SK-N-SH treated with all-trans-retinoic acid at 6 μM for 48 hours (cell line): ENCODE data around the gene CHMP6.

Experiments
- ATAC-seq: fragments of 200-7000 bp; cut with Tn5 transposase; 3 replicates; pipeline ENCODE4 v1.9.1; 2020; ENCODE audit warnings: mild to moderate bottlenecking, moderate library complexity
- BACH2 ChIP-seq: fragments of 250-450 bp; sonication (Bioruptor Pico); IDR thresholded peaks from 2 replicates; pipeline ENCODE4 v1.9.0; 2021; ENCODE audit warnings: mild to moderate bottlenecking, borderline replicate concordance
- GLIS3 ChIP-seq: fragments of 250-450 bp; sonication (Bioruptor Pico); IDR thresholded peaks from 2 replicates; pipeline ENCODE4 v1.5.0; 2020; ENCODE audit warnings: mild to moderate bottlenecking, moderate library complexity
- OSR1 ChIP-seq: fragments of 250-450 bp; sonication (Bioruptor Pico); IDR thresholded peaks from 2 replicates; pipeline ENCODE4 v1.8.0; 2022; ENCODE audit warnings: moderate library complexity, mild to moderate bottlenecking, inconsistent platforms
- PPARA ChIP-seq: fragments of 250-450 bp; sonication (Bioruptor Pico); IDR thresholded peaks from 2 replicates; pipeline ENCODE4 v1.5.0; 2020; ENCODE audit warnings: mild to moderate bottlenecking, borderline replicate concordance
- RARB ChIP-seq: fragments of 250-450 bp; sonication (Bioruptor Pico); IDR thresholded peaks from 2 replicates; pipeline ENCODE4 v1.8.0; 2021; ENCODE audit warnings: mild to moderate bottlenecking, moderate library complexity
- SNAI2 ChIP-seq: fragments of 250-450 bp; sonication (Bioruptor Pico); IDR thresholded peaks from 2 replicates; pipeline ENCODE4 v1.5.0; 2020; ENCODE audit warnings: mild to moderate bottlenecking, moderate library complexity
- TCF4 ChIP-seq: fragments of 250-450 bp; sonication (Bioruptor Pico); IDR thresholded peaks from 2 replicates; pipeline ENCODE4 v1.8.0; 2021; ENCODE audit warnings: mild to moderate bottlenecking, moderate library complexity, borderline replicate concordance
- ZC3H10 ChIP-seq: fragments of 250-450 bp; sonication (Bioruptor Pico); IDR thresholded peaks from 2 replicates; pipeline ENCODE4 v1.5.1; 2021; ENCODE audit warnings: mild to moderate bottlenecking, moderate library complexity
- ZFP30 ChIP-seq: fragments of 450-650 bp; formaldehyde crosslinking; IDR thresholded peaks from 2 replicates; pipeline ENCODE4 v1.5.0; 2022; ENCODE audit warnings: mild to moderate bottlenecking, moderate library complexity
- ZNF8 ChIP-seq: fragments of 450-650 bp; formaldehyde crosslinking; IDR thresholded peaks from 2 replicates; pipeline ENCODE4 v1.5.0; 2020; ENCODE audit warnings: mild to moderate bottlenecking, moderate library complexity
- TF ChIP-seq, protein P1 (sequence below): fragments of 250-450 bp; sonication (Bioruptor Pico); IDR thresholded peaks from 2 replicates; pipeline ENCODE4 v1.8.0; 2020; ENCODE audit warnings: mild to moderate bottlenecking, moderate library complexity, borderline replicate concordance
- TF ChIP-seq, protein P2 (sequence below): fragments of 250-450 bp; sonication (Bioruptor Pico); IDR thresholded peaks from 2 replicates; pipeline ENCODE4 v1.5.1; 2020; ENCODE audit warnings: low read depth, mild to moderate bottlenecking, moderate library complexity
- TF ChIP-seq, protein P3 (sequence below): fragments of 250-450 bp; sonication (Bioruptor Pico); IDR thresholded peaks from 2 replicates; pipeline ENCODE4 v1.5.1; 2021; ENCODE audit warnings: mild to moderate bottlenecking, moderate library complexity
- TF ChIP-seq, protein P4 (sequence below): fragments of 250-450 bp; sonication (Bioruptor Pico); IDR thresholded peaks from 2 replicates; pipeline ENCODE4 v1.8.0; 2021; ENCODE audit warnings: low read depth, mild to moderate bottlenecking, moderate library complexity, borderline replicate concordance

The CHMP6 gene

DNA sequence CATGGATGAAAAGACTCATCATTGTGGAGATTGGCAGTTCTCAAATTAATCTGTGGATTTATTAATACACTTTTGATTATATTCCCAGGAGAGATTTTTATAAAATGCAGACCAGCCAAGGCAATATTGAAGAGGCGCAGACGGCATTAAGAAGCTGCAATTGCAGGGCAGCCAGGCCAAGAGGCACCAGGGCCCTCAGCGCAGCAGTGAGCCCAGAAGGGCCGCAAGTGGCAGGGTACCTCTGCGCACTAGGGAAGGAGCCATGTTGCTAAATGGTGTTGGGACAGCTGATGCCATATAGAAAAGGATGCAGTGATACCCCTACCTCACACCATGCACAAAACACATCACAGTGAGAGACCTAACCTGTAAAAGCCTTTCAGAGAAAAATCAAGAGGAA, 36.6 kb upstream of the CHMP6 start:
- TF ChIP-seq SNAI2 (CRISPR knock-in tag) (no peak), ZFP30 (CRISPR knock-in tag) (no peak), BACH2 (CRISPR knock-in tag) (no peak), GLIS3 (no peak), ZNF8 (CRISPR knock-in tag) (no peak), OSR1 (CRISPR knock-in tag) (no peak), TCF4 (CRISPR knock-in tag) (no peak)
- TF ChIP-seq, protein P1, sequence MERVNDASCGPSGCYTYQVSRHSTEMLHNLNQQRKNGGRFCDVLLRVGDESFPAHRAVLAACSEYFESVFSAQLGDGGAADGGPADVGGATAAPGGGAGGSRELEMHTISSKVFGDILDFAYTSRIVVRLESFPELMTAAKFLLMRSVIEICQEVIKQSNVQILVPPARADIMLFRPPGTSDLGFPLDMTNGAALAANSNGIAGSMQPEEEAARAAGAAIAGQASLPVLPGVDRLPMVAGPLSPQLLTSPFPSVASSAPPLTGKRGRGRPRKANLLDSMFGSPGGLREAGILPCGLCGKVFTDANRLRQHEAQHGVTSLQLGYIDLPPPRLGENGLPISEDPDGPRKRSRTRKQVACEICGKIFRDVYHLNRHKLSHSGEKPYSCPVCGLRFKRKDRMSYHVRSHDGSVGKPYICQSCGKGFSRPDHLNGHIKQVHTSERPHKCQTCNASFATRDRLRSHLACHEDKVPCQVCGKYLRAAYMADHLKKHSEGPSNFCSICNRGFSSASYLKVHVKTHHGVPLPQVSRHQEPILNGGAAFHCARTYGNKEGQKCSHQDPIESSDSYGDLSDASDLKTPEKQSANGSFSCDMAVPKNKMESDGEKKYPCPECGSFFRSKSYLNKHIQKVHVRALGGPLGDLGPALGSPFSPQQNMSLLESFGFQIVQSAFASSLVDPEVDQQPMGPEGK: no peak
- TF ChIP-seq, protein P2, sequence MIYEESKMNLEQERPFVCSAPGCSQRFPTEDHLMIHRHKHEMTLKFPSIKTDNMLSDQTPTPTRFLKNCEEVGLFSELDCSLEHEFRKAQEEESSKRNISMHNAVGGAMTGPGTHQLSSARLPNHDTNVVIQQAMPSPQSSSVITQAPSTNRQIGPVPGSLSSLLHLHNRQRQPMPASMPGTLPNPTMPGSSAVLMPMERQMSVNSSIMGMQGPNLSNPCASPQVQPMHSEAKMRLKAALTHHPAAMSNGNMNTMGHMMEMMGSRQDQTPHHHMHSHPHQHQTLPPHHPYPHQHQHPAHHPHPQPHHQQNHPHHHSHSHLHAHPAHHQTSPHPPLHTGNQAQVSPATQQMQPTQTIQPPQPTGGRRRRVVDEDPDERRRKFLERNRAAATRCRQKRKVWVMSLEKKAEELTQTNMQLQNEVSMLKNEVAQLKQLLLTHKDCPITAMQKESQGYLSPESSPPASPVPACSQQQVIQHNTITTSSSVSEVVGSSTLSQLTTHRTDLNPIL (CRISPR knock-in tag): no peak
- TF ChIP-seq, protein P3, sequence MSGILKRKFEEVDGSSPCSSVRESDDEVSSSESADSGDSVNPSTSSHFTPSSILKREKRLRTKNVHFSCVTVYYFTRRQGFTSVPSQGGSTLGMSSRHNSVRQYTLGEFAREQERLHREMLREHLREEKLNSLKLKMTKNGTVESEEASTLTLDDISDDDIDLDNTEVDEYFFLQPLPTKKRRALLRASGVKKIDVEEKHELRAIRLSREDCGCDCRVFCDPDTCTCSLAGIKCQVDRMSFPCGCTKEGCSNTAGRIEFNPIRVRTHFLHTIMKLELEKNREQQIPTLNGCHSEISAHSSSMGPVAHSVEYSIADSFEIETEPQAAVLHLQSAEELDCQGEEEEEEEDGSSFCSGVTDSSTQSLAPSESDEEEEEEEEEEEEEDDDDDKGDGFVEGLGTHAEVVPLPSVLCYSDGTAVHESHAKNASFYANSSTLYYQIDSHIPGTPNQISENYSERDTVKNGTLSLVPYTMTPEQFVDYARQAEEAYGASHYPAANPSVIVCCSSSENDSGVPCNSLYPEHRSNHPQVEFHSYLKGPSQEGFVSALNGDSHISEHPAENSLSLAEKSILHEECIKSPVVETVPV: no peak
- TF ChIP-seq, protein P4, sequence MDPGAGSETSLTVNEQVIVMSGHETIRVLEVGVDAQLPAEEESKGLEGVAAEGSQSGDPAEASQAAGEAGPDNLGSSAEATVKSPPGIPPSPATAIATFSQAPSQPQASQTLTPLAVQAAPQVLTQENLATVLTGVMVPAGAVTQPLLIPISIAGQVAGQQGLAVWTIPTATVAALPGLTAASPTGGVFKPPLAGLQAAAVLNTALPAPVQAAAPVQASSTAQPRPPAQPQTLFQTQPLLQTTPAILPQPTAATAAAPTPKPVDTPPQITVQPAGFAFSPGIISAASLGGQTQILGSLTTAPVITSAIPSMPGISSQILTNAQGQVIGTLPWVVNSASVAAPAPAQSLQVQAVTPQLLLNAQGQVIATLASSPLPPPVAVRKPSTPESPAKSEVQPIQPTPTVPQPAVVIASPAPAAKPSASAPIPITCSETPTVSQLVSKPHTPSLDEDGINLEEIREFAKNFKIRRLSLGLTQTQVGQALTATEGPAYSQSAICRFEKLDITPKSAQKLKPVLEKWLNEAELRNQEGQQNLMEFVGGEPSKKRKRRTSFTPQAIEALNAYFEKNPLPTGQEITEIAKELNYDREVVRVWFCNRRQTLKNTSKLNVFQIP (CRISPR knock-in tag): no peak
- TF ChIP-seq, all 23 proteins: peak for 0
- ATAC-seq: no peak

DNA sequence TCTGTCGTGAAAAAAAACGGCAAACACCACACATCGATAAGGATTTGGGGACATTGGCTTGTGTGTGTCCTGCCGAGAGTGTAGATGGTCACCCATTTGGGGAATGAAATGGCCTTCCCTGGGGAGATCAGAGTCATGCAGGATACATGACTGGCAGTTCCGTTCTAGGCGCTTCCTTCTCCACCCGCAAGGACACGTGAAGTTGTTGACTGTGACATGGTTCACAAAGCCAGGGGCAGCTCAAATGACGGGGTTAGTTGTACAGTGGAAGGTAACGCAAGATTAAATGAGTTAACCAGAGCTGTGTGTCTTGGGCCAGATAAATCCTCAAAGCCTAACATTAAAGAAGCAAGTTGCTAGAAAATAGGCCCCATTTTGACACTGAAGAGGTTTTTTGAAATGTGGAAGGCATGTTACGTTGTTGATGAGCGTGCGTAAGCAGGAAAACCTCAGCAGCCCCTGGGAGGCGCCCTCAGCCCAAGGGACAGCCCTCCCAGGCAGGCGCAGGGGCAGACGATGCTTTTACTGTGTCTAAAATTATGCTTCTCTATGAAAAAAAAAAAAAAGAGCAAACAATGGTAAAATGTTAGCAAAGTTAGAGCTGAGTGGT, 35.9 kb upstream of the CHMP6 start:
- TF ChIP-seq, protein P2 (CRISPR knock-in tag): no peak
- TF ChIP-seq PPARA (CRISPR knock-in tag): no peak
- TF ChIP-seq TCF4 (CRISPR knock-in tag): no peak
- TF ChIP-seq BACH2 (CRISPR knock-in tag): no peak
- ATAC-seq: no peak

DNA sequence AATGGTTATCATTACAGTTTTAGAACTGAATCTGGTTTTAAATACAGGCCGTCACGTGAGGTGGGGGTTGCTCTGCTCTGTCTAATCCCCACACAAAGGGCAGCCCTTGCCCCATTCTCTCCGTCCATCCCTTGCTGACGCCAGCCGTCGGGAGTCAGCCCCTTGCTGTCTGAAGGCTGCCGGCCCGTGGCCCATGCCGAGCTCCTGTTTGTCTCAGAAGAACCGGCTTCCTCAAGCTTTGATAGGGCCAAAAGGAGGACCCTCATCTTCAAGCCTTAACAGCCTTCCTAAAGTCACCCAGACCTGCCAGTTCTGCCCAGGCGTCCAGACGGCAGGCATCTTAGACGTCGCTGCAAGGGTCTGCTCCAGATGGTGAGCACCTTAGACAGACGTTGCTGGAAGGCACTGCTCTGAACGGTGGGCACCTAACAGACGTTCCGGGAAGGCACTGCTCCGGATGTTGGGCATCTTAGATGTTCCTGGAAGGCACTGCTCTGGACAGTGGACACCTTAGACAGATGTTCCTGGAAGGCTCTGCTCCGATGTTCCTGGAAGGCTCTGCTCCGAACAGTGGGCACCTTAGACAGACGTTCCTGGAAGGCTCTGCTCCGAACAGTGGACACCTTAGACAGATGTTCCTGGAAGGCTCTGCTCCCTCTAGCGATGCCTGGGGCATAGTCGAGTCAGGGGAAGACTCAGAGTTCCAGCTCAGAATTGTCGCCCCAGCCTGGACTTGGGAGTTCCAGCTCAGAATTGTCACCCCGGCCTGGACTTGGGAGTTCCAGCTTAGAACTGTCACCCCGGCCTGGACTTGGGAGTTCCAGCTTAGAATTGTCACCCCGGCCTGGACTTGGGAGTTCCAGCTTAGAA, 35.1 kb upstream of the CHMP6 start:
- TF ChIP-seq, protein P1: no peak
- TF ChIP-seq SNAI2 (CRISPR knock-in tag) (no peak), ZC3H10 (CRISPR knock-in tag) (no peak), RARB (CRISPR knock-in tag) (no peak)
- TF ChIP-seq, protein P3: no peak
- no peak for ATAC-seq
